ENCODE results near the gene UBE2G1.
A peak's percentile ranks its signal among the peaks of the same experiment; 100 is the strongest.
"Not testable (repeated sequence)": the region's sequence is repeated elsewhere in the genome, so short reads cannot be mapped to it uniquely, and the experiment has no call there.

Gene UBE2G1

GRCh38 chr17:4366327-4367063 lies at the start of gene UBE2G1:
TSS of gene UBE2G1 (minus strand) at chr17:4366675. CDS start at chr17:4366316, 359 bp downstream.
- DNase-seq, result peak; percentile 99

GRCh38 chr17:4412933-4413831 lies 46.7 kb upstream of the UBE2G1 start:
- peak; percentile 95 for DNase-seq

GRCh38 chr17:4411201-4411600 lies 44.7 kb upstream of the UBE2G1 start:
- peak; percentile 45 for DNase-seq

GRCh38 chr17:4409659-4410058 lies 43.2 kb upstream of the UBE2G1 start:
- no peak for DNase-seq

- DNase-seq, result no peak
Observed at GRCh38 chr17:4407851-4408250, 41.4 kb upstream of the UBE2G1 start.

GRCh38 chr17:4407216-4407615 lies 40.7 kb upstream of the UBE2G1 start:
- DNase-seq, result no peak

- DNase-seq, result no peak
Observed at GRCh38 chr17:4406386-4406785, 39.9 kb upstream of the UBE2G1 start.

GRCh38 chr17:4405699-4406098 lies 39.2 kb upstream of the UBE2G1 start:
- no peak for DNase-seq

- DNase-seq, result no peak
Observed at GRCh38 chr17:4405038-4405669, 38.7 kb upstream of the UBE2G1 start.

- DNase-seq, result no peak
Observed at GRCh38 chr17:4397840-4398239, 31.4 kb upstream of the UBE2G1 start.

GRCh38 chr17:4395111-4395478 lies 28.6 kb upstream of the UBE2G1 start:
- DNase-seq, result no peak

GRCh38 chr17:4394208-4395110 lies 28.0 kb upstream of the UBE2G1 start:
- no peak for DNase-seq

- no peak for DNase-seq
Observed at GRCh38 chr17:4393806-4394205, 27.3 kb upstream of the UBE2G1 start.

GRCh38 chr17:4389079-4389478 lies 22.6 kb upstream of the UBE2G1 start:
- no peak for DNase-seq

GRCh38 chr17:4387137-4387536 lies 20.7 kb upstream of the UBE2G1 start:
- no peak for DNase-seq

GRCh38 chr17:4386406-4386805 lies 19.9 kb upstream of the UBE2G1 start:
- no peak for DNase-seq

GRCh38 chr17:4381690-4382671 lies 15.5 kb upstream of the UBE2G1 start:
- DNase-seq, result no peak

GRCh38 chr17:4378626-4379025 lies 12.2 kb upstream of the UBE2G1 start:
- no peak for DNase-seq

GRCh38 chr17:4377247-4377646 lies 10.8 kb upstream of the UBE2G1 start:
- DNase-seq, result not testable (repeated sequence)

GRCh38 chr17:4375796-4376440 lies 9.4 kb upstream of the UBE2G1 start:
- DNase-seq, result not testable (repeated sequence)
